Dermis microvascular lymphatic vessel endothelial cell (primary cell): Measurements from ENCODE around the gene MEGF11. TPM values are rescaled to one million over a fixed set of nuclear protein-coding genes. Genes with fewer than 3 reads are reported as not detected.

Source experiments
- DNase-seq, 2 donors: peaks; one replicate each; pipeline versions ENCODE4 v3.0.0 to v3.0.0-alpha.2; 2010; ENCODE audit warnings: low read depth in 2 of 2
- total RNA-seq: library from RNA; depleted of rRNA; stranded (reverse); fragments of >200 nt; gene quantifications from 2 replicates; pipeline ENCODE4 v1.2.1, GENCODE V29; 2014

Gene MEGF11
- total RNA-seq, 1 donor from 2014 or later = not detected

- DNase-seq = no peak
Measured at GRCh38 chr15:66096688-66097058, 156.9 kb downstream of the MEGF11 start.

DNA sequence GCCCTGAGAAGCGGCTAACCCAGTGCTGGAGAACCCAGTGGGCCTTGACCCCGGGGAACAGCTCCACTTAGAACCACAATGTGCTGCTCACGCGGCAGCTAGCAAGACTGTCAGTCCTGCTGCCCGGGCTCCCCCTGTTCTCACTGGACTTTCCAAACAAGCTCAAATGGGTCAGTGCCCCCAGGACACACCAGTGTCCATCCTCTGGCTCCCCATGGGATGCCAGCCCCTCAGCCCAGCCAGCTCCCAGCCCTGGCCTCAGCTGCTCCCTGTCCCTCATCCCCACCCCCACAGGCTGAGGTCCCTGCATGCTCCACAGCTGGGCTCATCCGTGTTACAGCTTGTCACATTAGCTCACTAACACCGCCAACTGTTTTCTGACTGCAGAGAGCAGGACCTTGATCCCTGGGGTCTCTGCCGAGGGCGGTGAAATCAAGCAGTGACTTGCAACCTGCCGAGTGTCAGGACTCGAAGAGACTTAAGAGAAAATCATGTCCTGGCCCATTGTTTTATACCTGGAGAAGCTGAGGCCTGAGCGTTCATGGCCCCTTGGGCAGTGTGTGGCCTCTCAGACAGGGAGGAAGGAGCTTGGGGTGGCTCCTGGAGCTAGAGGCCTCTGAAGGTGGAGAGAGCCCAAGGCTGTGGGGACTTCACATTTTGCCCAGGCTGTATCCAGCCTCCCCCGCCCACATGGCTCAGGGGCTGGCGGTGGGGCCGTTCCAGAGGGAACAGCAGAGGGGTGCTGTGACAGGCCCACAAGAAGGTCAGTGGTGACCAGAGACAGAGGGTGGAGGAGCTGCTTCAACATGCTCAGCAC lies 157.5 kb downstream of the MEGF11 start:
- no peak for DNase-seq

DNA sequence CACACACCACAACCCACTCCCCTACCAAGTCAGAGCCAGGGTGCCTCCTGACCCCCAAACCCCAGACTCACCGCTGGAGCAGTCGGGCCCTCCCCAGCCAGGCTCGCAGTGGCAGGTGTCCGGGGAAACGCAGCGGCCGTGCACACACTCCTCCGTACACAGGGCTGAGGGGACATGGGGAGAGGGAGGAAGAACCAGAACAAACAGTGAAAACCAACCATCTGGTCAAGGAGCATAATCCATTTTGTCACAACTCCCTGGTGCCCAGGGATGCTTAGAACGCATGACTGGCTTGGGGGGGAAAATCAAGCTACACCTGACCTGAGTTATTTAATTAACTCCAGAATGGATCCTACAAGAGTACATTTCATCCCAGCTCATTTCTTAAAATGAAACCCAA lies 159.2 kb downstream of the MEGF11 start:
- no peak for DNase-seq

DNA sequence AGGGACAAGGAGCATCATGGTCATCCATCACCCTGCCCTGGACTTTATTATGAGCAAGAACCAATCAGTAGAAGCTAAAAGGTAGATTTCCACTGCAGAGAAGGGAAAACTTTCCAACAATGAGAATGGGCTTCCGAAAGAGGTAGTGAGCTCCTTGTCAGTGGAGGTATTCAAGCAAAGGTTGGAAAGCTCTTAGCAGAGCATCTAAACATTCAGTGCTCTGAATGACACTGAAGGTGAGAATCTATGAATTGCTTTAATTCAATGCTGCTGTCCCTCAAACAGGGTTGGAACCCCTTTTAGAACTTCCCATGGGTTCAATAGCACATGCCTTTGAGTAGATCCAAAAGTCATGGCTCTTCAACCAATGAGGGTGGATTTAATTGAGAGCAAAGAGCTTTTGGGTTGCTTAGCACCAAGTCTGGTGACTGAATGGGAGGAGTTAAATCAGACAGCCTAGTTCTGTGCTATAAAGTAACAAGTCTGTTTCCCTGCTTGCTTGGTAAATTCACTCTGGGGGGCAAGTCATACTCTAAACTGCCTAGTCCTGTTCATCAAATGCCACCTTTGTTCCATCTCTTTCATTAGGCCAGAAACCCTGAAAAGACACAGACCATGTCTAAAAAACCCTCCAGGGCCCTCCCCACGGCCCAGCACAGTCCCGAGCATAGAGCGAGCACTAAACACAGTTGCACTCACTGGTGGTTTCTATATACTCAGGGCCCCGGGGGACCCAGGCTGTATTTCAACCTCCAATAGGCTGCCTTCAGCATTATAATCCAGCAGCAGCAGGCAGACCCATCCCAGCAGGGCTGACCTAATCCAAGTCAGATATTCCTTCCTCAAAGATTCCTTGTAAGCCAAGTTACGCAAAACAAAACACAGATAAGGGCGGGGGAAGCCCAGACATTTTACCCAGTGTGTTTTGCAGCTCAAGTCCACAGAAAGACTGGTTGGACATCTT lies 161.2 kb downstream of the MEGF11 start:
- no peak for DNase-seq

DNA sequence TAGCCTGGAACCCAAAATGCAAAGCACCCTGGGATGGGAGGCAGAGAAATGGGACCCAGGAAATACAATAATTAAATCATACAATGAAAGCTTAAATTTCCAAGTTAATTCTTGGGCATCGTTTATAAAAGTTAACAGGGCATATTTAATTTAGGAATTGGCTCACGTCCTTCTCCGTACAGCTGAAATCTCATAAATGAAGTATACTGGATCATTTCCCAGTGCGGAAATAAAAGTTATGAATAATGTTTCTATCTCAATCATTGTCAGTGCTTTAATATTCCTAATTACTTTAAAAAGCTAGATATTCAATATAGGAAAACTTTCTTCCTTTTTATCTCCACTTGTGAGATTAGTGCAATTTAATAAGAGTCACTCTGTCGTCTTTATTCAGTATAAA lies 164.0 kb downstream of the MEGF11 start:
- DNase-seq = no peak

DNA sequence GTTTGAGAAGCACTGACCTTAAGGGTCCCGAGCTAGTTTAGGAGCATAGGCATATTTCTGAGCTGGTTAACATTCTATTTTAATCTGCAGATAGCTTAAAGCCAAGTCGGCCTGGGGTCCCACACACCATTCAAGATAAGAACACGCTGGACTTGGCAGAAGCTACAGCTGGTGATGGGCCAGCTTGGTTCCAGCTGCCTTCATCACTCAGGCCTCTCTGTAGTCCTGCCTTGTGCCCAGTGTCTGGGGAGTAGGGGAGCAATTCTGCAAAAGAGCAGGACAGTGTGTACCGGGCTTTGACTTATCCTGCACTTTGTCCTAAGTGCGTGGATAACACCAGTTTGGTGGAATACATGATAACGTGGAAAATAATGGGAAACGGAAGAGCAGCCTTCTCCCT lies 164.5 kb downstream of the MEGF11 start:
- no peak for DNase-seq

- DNase-seq = no peak
Measured at GRCh38 chr15:66085128-66085527, 168.4 kb downstream of the MEGF11 start.

DNA sequence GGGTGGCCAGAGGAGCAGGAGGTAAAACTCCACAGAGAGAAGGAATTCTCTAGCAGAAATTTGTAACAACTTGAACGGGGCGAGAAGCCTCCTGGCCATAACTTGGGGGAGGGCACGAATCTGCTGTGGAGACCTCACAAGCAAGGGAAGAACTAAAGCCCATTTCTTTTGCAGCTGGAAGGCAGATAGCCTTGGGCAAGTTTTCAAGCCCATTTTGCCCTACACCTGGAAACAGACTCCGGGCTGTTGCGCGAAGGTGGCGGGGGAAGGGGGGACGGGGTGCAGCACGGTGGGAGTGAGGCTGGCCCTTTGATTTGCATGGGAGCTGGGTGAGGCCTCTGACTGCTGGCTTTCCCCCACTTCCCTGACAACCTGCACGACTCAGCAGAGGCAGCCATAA lies 168.8 kb downstream of the MEGF11 start:
- DNase-seq = no peak

DNA sequence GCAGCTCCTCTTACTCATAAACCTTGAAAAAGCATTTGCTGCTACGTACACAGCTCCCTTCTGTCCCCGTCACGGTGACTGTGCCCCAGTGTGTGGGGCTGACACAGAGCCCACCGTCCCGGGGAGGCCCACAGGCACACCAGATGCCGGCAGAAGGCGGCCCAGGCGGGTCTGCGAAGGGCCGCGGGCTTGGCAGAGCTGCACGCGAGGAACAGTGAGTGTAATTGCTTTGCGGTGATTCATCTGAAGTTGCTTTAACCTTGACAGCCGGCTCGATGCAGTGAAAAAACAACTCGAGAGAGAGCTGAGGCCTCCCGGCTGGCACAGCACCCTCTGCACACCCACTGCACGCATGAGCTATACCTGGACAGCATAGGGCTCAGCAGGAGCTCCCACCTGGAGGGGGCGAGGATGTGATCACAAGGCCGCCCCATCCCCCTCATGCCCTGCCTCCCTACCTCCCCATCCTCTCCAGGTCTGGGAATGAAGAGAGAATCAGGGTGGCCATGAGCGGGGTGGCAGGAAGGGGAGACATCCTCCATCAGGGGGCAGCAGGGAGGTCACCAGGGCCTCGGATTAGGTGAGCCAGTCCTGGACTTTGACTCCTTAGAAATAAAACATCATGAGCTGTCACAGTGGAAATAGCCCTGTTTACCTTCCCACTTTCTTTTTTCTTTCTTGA lies 172.7 kb downstream of the MEGF11 start:
- DNase-seq = no peak

DNA sequence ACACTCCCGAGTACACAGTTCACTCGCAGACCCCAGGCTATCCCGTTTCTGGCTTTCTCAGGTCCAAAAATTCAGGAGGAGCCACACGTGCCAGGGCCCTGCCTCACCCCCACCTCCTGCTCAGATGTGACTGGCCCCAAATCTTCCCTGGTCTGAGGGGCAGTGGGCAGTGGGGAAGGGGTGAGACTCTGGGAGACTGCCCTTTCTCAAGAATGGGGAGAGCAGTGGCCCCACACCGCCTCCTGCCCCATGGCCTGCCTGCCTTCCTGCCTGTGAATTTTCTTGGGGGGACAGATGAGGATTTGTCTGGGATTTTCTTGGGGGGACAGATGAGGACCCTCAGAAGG lies 174.6 kb downstream of the MEGF11 start:
- no peak for DNase-seq

DNA sequence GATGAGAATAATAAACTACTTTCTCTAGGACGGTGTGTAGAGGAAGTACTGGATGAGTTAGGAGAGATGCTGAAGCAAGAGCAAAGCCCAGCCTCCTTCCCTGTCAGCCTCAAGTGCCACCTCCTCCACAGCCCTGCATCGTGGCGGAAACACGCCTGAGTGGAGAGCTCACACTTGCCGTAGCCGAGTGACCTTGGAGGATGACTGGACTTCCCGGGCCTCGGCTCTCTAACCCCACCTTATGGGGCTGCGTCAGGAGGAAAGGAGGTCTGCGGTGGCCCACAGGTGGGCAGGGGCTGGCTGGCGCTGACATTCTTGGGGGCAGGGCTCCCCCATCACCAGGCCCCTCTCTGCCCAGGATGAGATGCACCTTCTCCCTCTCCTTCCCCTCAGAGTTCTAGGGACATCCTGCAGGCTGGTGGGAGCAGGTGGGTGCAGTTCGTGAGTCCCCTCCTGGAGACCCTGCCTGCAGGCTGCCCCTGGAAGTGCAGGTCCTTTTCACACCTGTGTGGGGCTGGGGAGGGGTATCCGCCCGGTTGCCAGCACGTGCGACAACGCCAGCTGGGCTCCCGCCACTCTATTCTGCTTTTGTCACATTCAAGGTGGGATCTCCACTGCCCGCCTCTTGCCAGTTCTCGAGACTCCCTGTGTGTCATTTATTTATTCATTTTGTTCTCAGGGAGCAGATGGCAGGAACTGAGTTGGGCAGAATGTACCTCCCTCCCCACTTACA lies 175.2 kb downstream of the MEGF11 start:
- DNase-seq = no peak

DNA sequence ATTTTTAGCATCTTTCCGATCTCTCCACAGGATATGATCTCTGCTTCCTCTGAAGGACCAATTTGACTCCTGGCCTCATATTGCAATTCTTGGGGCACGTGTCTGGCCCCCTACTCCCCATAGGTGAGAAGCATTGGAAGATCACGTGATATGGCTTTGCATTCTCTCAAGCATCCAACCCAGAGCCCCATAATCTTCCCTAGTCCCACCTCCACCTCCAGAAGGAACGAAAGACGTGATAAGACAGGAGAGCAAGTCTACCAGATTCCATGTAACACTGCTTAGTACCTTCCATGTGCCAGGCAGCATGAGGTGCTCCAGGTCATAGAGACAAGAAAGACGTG lies 176.3 kb downstream of the MEGF11 start:
- DNase-seq = no peak

GRCh38 chr15:66076591-66077319 lies 176.8 kb downstream of the MEGF11 start:
- DNase-seq = no peak

- no peak for DNase-seq
Measured at GRCh38 chr15:66075947-66076346, 177.6 kb downstream of the MEGF11 start.

- no peak for DNase-seq
Measured at GRCh38 chr15:66072616-66073361, 180.8 kb downstream of the MEGF11 start.

DNA sequence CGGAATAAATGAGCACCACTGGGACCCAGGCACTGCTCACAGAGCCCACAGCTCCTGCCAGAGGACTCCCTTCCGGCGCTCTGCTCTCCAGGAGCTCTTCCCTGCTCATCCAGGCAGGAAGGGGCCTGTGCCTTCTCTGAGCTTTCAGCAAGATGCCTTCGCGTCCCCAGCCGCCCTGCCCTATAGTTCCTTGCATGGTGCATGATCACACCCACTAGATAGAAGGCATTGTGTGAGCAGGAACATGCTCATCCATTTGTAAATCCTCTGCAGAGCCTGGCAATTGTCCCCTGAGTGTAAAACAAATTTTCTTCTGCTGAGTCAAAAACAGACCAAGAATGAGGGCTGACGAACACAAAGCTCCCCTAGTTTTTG lies 181.6 kb downstream of the MEGF11 start:
- no peak for DNase-seq

DNA sequence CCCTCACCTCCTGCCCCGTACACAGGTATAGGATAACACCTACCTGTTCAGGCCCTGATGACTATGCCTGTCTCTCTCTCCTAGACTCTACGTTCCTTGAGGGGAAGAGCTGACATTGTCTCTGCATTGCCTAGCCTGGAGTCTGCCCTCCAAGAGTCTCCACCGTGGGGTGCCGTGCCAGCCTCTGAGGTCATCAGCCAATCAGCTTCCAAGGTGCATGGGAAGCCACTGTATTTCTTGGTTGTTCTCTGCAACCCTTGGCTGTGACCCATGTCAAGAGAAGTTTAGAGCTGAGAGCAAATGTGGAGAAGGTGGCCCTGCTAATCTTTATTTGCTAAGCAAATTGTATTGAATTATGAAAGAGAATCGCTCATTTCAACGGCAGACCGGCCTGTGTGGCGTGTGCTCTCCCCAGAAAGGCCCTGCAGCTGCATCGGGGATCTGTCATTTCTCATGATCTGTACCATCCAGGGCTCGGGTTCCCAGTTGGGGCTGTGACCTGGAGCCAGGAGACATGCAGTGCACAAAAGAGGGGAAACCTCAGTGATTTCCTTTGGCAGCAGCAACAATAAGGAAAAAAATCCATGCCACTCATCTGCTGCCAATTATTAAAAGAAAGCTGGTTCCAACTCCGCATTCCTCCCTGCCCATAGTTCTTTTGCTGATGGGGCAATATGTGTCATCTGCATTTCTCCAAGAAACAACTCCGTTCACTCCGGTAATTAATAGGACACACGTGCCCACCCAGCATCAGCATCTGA lies 182.2 kb downstream of the MEGF11 start:
- no peak for DNase-seq

- no peak for DNase-seq
Measured at GRCh38 chr15:66070220-66070934, 183.2 kb downstream of the MEGF11 start.

DNA sequence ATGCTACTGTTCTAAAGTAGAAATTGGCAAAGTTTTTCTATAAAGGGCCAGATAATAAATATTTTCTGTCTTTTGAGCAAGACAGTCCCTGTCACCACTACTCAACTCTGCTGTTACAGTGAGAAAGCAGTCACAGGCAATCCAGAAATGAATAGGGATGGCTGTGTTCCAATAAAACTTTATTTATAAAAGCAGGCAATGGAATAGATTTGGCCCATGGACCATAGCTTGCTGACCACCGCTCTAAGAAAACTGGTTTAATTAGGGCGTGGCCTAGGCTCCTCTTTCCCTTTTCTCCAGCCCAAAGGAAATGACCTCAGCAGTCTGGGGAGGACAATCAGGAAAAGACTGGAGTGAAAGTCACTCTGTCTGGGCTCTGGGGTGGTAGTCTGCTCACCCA lies 183.8 kb downstream of the MEGF11 start:
- no peak for DNase-seq
